ENCODE results near the gene TMEM231. TPM values are rescaled to one million over a fixed set of nuclear protein-coding genes. Genes with fewer than 3 reads are reported as not detected.
"Not testable (repeated sequence)": the region's sequence is repeated elsewhere in the genome, so short reads cannot be mapped to it uniquely, and the experiment has no call there.

Gene TMEM231
- total RNA-seq, 1 experiment from 2014 or later, result 3.4 TPM

GRCh38 chr16:75593308-75593707 is 37.3 kb upstream of the TMEM231 start:
- Histone ChIP-seq H2AK5ac (ENCODE audit: insufficient read length, low read length) (no peak overlapping the region), H2BK120ac (ENCODE audit: low read depth, low read length, poor library complexity, severe bottlenecking) (no peak overlapping the region), H3K4me1 (ENCODE audit: insufficient read depth, low read length) (peaks cover 5% of the 10 kb centered on the region; the same call in 1 of the 2 replicates), H3K18ac (ENCODE audit: insufficient read length, low read depth, low read length) (no peak overlapping the region), H3K14ac (ENCODE audit: insufficient read depth, low read length) (no peak overlapping the region), H3K9me3 (ENCODE audit: control insufficient read depth, low read depth, low read length) (no peaks in the 10 kb centered on the region), H4K8ac (replicated peaks; ENCODE audit: insufficient read length, low read depth, low read length) (no peak overlapping the region), H2AFZ (ENCODE audit: low read length) (no peak overlapping the region), H3K79me2 (ENCODE audit: insufficient read depth, low read length) (no peaks in the 10 kb centered on the region; the same call in 1 of the 2 replicates), H4K20me1 (ENCODE audit: control insufficient read depth, insufficient read depth, insufficient read length) (no peaks in the 10 kb centered on the region), H3K4me2 (ENCODE audit: insufficient read depth, insufficient read length, low read length) (peak overlapping the region; percentile 66), H2BK15ac (ENCODE audit: low read depth, low read length) (no peak overlapping the region; the same call in 1 of the 2 replicates), H3K9ac (ENCODE audit: extremely low read depth, insufficient read length, low read length) (no peak overlapping the region), H4K91ac (ENCODE audit: insufficient read length, low read depth, low read length) (no peak overlapping the region), H3T11ph (ENCODE audit: low read length) (no peak overlapping the region), H3K23ac (ENCODE audit: insufficient read length, low read depth, low read length) (no peak overlapping the region), H4K5ac (ENCODE audit: insufficient read length, low read depth, low read length) (no peak overlapping the region), H3K4ac (ENCODE audit: low read depth, low read length) (no peak overlapping the region), H3K79me1 (ENCODE audit: insufficient read depth, low read depth, low read length, poor library complexity, severe bottlenecking) (no peaks in the 10 kb centered on the region), H3K23me2 (ENCODE audit: insufficient read length, low read depth, low read length, poor library complexity, severe bottlenecking) (no peaks in the 10 kb centered on the region), H3K27ac (ENCODE audit: insufficient read length, low read depth, low read length) (peak overlapping the region; percentile 32), H2BK5ac (ENCODE audit: insufficient read length, low read length) (no peak overlapping the region), H2BK12ac (ENCODE audit: insufficient read length, low read depth, low read length) (no peak overlapping the region), H3K27me3 (ENCODE audit: insufficient read depth, low read length) (no peaks in the 10 kb centered on the region), H2BK20ac (ENCODE audit: low read depth, low read length, poor library complexity, severe bottlenecking) (no peak overlapping the region), H3K56ac (ENCODE audit: insufficient read length, low read depth, low read length) (no peak overlapping the region)
- H3K27me3 Mint-ChIP-seq (ENCODE audit: low read depth), result no peaks in the 10 kb centered on the region
- H3K27ac Mint-ChIP-seq, result peak overlapping the region in 2 of 3 experiments; percentile 22 to 71; a peak in 3 of 7 replicates
- peaks cover 16 to 25% (median 22%) of the 10 kb centered on the region in 3 experiments for H3K36me3 Mint-ChIP-seq (ENCODE audit: insufficient read depth in 1 of 3, low read depth in 3 of 3)
- H3K4me3 Mint-ChIP-seq, result no peak overlapping the region; a peak in 1 of 5 replicates
- no CpG with 5 or more reads among the region's 6 CpGs for WGBS (ENCODE audit: extremely low coverage, insufficient read length, low lambda C conversion rate)
- DNase-seq, result no peak
- H3K9me3 Mint-ChIP-seq, result peaks cover 2 to 9% of the 10 kb centered on the region in 2 experiments; a peak in 4 of 5 replicates
- H3K4me1 Mint-ChIP-seq, result peaks cover 39 to 43% of the 10 kb centered on the region in 2 experiments
- TF ChIP-seq, protein P1, sequence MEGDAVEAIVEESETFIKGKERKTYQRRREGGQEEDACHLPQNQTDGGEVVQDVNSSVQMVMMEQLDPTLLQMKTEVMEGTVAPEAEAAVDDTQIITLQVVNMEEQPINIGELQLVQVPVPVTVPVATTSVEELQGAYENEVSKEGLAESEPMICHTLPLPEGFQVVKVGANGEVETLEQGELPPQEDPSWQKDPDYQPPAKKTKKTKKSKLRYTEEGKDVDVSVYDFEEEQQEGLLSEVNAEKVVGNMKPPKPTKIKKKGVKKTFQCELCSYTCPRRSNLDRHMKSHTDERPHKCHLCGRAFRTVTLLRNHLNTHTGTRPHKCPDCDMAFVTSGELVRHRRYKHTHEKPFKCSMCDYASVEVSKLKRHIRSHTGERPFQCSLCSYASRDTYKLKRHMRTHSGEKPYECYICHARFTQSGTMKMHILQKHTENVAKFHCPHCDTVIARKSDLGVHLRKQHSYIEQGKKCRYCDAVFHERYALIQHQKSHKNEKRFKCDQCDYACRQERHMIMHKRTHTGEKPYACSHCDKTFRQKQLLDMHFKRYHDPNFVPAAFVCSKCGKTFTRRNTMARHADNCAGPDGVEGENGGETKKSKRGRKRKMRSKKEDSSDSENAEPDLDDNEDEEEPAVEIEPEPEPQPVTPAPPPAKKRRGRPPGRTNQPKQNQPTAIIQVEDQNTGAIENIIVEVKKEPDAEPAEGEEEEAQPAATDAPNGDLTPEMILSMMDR (conservative IDR thresholded peaks at IDR 0.05), result no peak

- not testable (repeated sequence) for H4K8ac ChIP-seq (replicated peaks; ENCODE audit: insufficient read length, low read depth, low read length); H2BK5ac ChIP-seq (ENCODE audit: insufficient read length, low read length); H3K4me3 Mint-ChIP-seq; H4K91ac ChIP-seq (ENCODE audit: insufficient read length, low read depth, low read length); H3K9ac ChIP-seq (ENCODE audit: extremely low read depth, insufficient read length, low read length); H2BK20ac ChIP-seq (ENCODE audit: low read depth, low read length, poor library complexity, severe bottlenecking); H3K79me1 ChIP-seq (ENCODE audit: insufficient read depth, low read depth, low read length, poor library complexity, severe bottlenecking); H3K79me2 ChIP-seq (ENCODE audit: insufficient read depth, low read length); H3K4me1 ChIP-seq (ENCODE audit: insufficient read depth, low read length); H3K27me3 ChIP-seq (ENCODE audit: insufficient read depth, low read length); H2AFZ ChIP-seq (ENCODE audit: low read length); H3K23ac ChIP-seq (ENCODE audit: insufficient read length, low read depth, low read length); H2BK120ac ChIP-seq (ENCODE audit: low read depth, low read length, poor library complexity, severe bottlenecking); H3K18ac ChIP-seq (ENCODE audit: insufficient read length, low read depth, low read length); H3K14ac ChIP-seq (ENCODE audit: insufficient read depth, low read length); H3K27ac ChIP-seq (ENCODE audit: insufficient read length, low read depth, low read length); H2BK15ac ChIP-seq (ENCODE audit: low read depth, low read length); H3K27me3 Mint-ChIP-seq (ENCODE audit: low read depth); H3K4me2 ChIP-seq (ENCODE audit: insufficient read depth, insufficient read length, low read length); H4K20me1 ChIP-seq (ENCODE audit: control insufficient read depth, insufficient read depth, insufficient read length); H4K5ac ChIP-seq (ENCODE audit: insufficient read length, low read depth, low read length); H2AK5ac ChIP-seq (ENCODE audit: insufficient read length, low read length); H3K9me3 Mint-ChIP-seq; H3K56ac ChIP-seq (ENCODE audit: insufficient read length, low read depth, low read length); H2BK12ac ChIP-seq (ENCODE audit: insufficient read length, low read depth, low read length); H3K23me2 ChIP-seq (ENCODE audit: insufficient read length, low read depth, low read length, poor library complexity, severe bottlenecking); DNase-seq; H3K27ac Mint-ChIP-seq; H3K4ac ChIP-seq (ENCODE audit: low read depth, low read length); H3T11ph ChIP-seq (ENCODE audit: low read length); H3K9me3 ChIP-seq (ENCODE audit: control insufficient read depth, low read depth, low read length)
- Mint-ChIP-seq H3K36me3 (ENCODE audit: insufficient read depth in 1 of 3, low read depth in 3 of 3) (peaks cover 3 to 12% (median 9%) of the 10 kb centered on the region in 3 experiments), H3K4me1 (peaks cover 39 to 43% of the 10 kb centered on the region in 2 experiments)
- no CpG with 5 or more reads among the region's 9 CpGs for WGBS (ENCODE audit: extremely low coverage, insufficient read length, low lambda C conversion rate)
Observed at GRCh38 chr16:75591927-75592326, 35.9 kb upstream of the TMEM231 start.
